MM.1S (cell line): ENCODE measurements around the gene RXRA.

Experiments used
- EZH2phosphoT487 ChIP-seq: fragments of 300-600 bp; sonication (generic); IDR thresholded peaks from 2 replicates; pipeline ENCODE4 v1.6.1; 2018; ENCODE audit warnings: antibody characterized with exemption, low read length
- TF ChIP-seq, protein P1 (sequence below): fragments of 300-600 bp; sonication (generic); IDR thresholded peaks from 2 replicates; pipeline ENCODE4 v1.5.1; 2016; ENCODE audit warnings: antibody characterized with exemption, low read length, mixed read lengths

- TF ChIP-seq, protein P1, sequence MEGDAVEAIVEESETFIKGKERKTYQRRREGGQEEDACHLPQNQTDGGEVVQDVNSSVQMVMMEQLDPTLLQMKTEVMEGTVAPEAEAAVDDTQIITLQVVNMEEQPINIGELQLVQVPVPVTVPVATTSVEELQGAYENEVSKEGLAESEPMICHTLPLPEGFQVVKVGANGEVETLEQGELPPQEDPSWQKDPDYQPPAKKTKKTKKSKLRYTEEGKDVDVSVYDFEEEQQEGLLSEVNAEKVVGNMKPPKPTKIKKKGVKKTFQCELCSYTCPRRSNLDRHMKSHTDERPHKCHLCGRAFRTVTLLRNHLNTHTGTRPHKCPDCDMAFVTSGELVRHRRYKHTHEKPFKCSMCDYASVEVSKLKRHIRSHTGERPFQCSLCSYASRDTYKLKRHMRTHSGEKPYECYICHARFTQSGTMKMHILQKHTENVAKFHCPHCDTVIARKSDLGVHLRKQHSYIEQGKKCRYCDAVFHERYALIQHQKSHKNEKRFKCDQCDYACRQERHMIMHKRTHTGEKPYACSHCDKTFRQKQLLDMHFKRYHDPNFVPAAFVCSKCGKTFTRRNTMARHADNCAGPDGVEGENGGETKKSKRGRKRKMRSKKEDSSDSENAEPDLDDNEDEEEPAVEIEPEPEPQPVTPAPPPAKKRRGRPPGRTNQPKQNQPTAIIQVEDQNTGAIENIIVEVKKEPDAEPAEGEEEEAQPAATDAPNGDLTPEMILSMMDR, result no peak
- TF ChIP-seq EZH2phosphoT487, result no peak
Measured at GRCh38 chr9:134378901-134379338, 52.7 kb downstream of the RXRA start.
